HEK293 (cell line): ENCODE measurements around the gene COA3.

ENCODE experiments used
- CTCF ChIA-PET: fragments of 350-600 bp; formaldehyde crosslinking; extraction: SDS; loops from one replicate; lab custom pipeline; 2021; ENCODE audit warnings: antibody characterized with exemption; lab: Yijun Ruan, JAX
- POLR2A ChIA-PET: fragments of 300-600 bp; formaldehyde crosslinking; extraction: SDS; loops from one replicate; lab custom pipeline; 2020; ENCODE audit warnings: antibody characterized with exemption, inconsistent platforms; lab: Yijun Ruan, JAX
- H3K27ac ChIP-seq: fragments of 200-500 bp; sonication (Bioruptor generic); 2 replicates; pipeline ENCODE4 v1.5.1; 2014; ENCODE audit warnings: low read depth, low read length, control low read depth, inconsistent platforms; ENCODE audit errors: extremely low read depth
- H3K36me3 ChIP-seq, 2 experiments: fragments of 200-500 bp in 1 of 2; sonication (Bioruptor generic) in 1 of 2; 1 replicate in 1 of 2; 2 replicates in 1 of 2; pipeline ENCODE4 v1.5.1; 2014 to 2017; ENCODE audit warnings: inconsistent platforms in 2 of 2, low read length in 2 of 2; ENCODE audit not compliant: control insufficient read depth in 2 of 2, insufficient read depth in 1 of 2
- H3K4me1 ChIP-seq: fragments of 200-500 bp; sonication (Bioruptor generic); 2 replicates; pipeline ENCODE4 v1.5.1; 2014; ENCODE audit warnings: mild to moderate bottlenecking, low read length, inconsistent platforms; ENCODE audit not compliant: control insufficient read depth, insufficient read depth
- H3K4me3 ChIP-seq: 2 replicates; pipeline ENCODE4 v1.5.1; 2011; ENCODE audit warnings: low read depth, mild to moderate bottlenecking, control low read depth, low read length, moderate library complexity
- H3K9me3 ChIP-seq: fragments of 200-500 bp; sonication (Bioruptor generic); 2 replicates; pipeline ENCODE4 v1.5.1; 2014; ENCODE audit warnings: low read depth, low read length, inconsistent platforms; ENCODE audit not compliant: control insufficient read depth, insufficient read depth
- HOXC10 ChIP-seq: sonication (generic); formaldehyde crosslinking; IDR thresholded peaks from 2 replicates; pipeline ENCODE4 v1.8.1; 2023; ENCODE audit warnings: mild to moderate bottlenecking, missing genetic modification reagents
- KLF16 ChIP-seq: fragments of 450-650 bp; formaldehyde crosslinking; IDR thresholded peaks from 2 replicates; pipeline ENCODE4 v1.5.1; 2017; ENCODE audit warnings: missing biosample characterization, missing genetic modification characterization
- OVOL3 ChIP-seq: fragments of 450-650 bp; formaldehyde crosslinking; IDR thresholded peaks from 2 replicates; pipeline ENCODE4 v1.5.1; 2016; ENCODE audit warnings: missing biosample characterization, missing genetic modification characterization
- PRDM1 ChIP-seq: fragments of 450-650 bp; formaldehyde crosslinking; IDR thresholded peaks from 2 replicates; pipeline ENCODE4; 2016; ENCODE audit warnings: missing biosample characterization, missing genetic modification characterization
- ZBTB1 ChIP-seq: fragments of 450-650 bp; formaldehyde crosslinking; IDR thresholded peaks from 2 replicates; pipeline ENCODE4 v1.5.1; 2016; ENCODE audit warnings: missing biosample characterization, missing genetic modification characterization
- ZNF10 ChIP-seq: fragments of 450-650 bp; formaldehyde crosslinking; IDR thresholded peaks from 2 replicates; pipeline ENCODE4 v1.5.1; 2017; ENCODE audit warnings: missing biosample characterization, missing genetic modification characterization
- ZNF138 ChIP-seq: fragments of 450-650 bp; formaldehyde crosslinking; IDR thresholded peaks from 2 replicates; pipeline ENCODE4 v1.5.1; 2016; ENCODE audit warnings: missing biosample characterization, missing genetic modification characterization, borderline replicate concordance
- ZNF146 ChIP-seq: fragments of 450-650 bp; formaldehyde crosslinking; IDR thresholded peaks from 2 replicates; pipeline ENCODE4 v1.5.1; 2016; ENCODE audit warnings: missing biosample characterization, missing genetic modification characterization
- ZNF23 ChIP-seq: fragments of 450-650 bp; formaldehyde crosslinking; IDR thresholded peaks from 2 replicates; pipeline ENCODE4 v1.5.1; 2016; ENCODE audit warnings: missing biosample characterization, missing genetic modification characterization, borderline replicate concordance
- ZNF335 ChIP-seq: fragments of 450-650 bp; formaldehyde crosslinking; conservative IDR thresholded peaks from 2 replicates; pipeline ENCODE4 v1.5.1; 2016; ENCODE audit warnings: missing biosample characterization, missing genetic modification characterization
- ZNF558 ChIP-seq: fragments of 450-650 bp; formaldehyde crosslinking; IDR thresholded peaks from 2 replicates; pipeline ENCODE4 v1.5.1; 2016; ENCODE audit warnings: missing biosample characterization, missing genetic modification characterization
- ZNF843 ChIP-seq: fragments of 450-650 bp; formaldehyde crosslinking; IDR thresholded peaks from 2 replicates; pipeline ENCODE4 v1.5.1; 2016; ENCODE audit warnings: missing biosample characterization, missing genetic modification characterization
- TF ChIP-seq, protein P1 (sequence below): sonication (generic); formaldehyde crosslinking; IDR thresholded peaks from 2 replicates; pipeline ENCODE4 v1.8.1; 2022; ENCODE audit warnings: mild to moderate bottlenecking, moderate library complexity, missing genetic modification reagents
- TF ChIP-seq, protein P2 (sequence below): fragments of 450-650 bp; formaldehyde crosslinking; IDR thresholded peaks from 2 replicates; pipeline ENCODE4 v1.5.1; 2016; ENCODE audit warnings: missing biosample characterization, missing genetic modification characterization, borderline replicate concordance
- TF ChIP-seq, protein P3 (sequence below): IDR thresholded peaks from 2 replicates; pipeline ENCODE4 v1.6.1; 2011; ENCODE audit warnings: mild to moderate bottlenecking, low read depth, low read length, borderline replicate concordance
- TF ChIP-seq, protein P4 (sequence below): fragments of 450-650 bp; formaldehyde crosslinking; IDR thresholded peaks from 2 replicates; pipeline ENCODE4 v1.5.1; 2016; ENCODE audit warnings: missing biosample characterization, missing genetic modification characterization, borderline replicate concordance
- TF ChIP-seq, protein P5 (sequence below): fragments of 450-650 bp; formaldehyde crosslinking; IDR thresholded peaks from 2 replicates; pipeline ENCODE4 v1.5.1; 2017; ENCODE audit warnings: missing biosample characterization, missing genetic modification characterization
- TF ChIP-seq, protein P6 (sequence below): fragments of 450-650 bp; formaldehyde crosslinking; IDR thresholded peaks from 2 replicates; pipeline ENCODE4 v1.5.1; 2016; ENCODE audit warnings: missing biosample characterization, missing genetic modification characterization

The COA3 gene

DNA sequence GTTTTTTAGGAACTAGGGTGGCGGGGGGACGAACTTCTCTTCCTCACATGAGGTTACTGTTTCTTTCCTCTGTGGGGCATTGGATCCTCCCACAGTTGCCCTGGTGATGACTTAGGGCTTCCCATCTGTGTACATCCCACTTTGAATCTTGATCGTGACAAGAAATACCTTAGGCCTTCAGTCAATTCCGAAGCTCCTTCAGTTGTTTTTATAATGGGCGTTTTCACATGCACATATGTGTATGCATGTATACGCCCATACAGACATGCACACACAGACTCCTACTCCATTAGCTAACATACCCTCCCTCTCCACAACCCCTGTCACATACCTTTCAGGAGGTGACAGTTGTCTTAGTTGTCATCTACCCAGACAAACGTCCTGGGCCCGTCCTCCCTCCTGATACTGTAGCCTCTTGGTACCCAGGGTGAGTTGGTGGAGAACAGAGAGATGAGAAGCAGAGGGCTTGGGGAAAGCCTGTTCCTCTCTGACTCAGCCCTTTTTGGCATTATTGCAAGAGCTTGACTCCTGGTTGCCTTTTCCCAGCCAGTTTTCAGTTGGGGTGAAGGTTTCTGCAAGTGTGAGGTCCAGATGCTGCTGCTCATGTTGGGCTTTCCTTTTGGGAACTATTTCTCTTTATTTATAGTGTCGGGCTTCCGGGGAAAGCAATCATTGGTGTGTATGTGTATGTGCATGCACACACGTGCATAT, 43.6 kb upstream of the COA3 start:
- peaks cover 47 to 87% of the 10 kb centered on the region in 2 experiments for H3K36me3 ChIP-seq
- no peak overlapping the region for H3K4me3 ChIP-seq
- H3K4me1 ChIP-seq, result no peaks in the 10 kb centered on the region
- POLR2A ChIA-PET, result interaction anchor here (0.6 to 4.7 kb wide), 4 partner anchors 8 to 265 kb away, joined by 3 to 25 read pairs (median 3); partner anchors contain the start of genes PSME3 and RPL27
- H3K27ac ChIP-seq, result no peak overlapping the region
- CTCF ChIA-PET, result interaction anchor here (0.5 to 5.4 kb wide), 21 partner anchors 8 to 554 kb away, joined by 3 to 81 read pairs (median 5); partner anchors contain the start of genes IFI35, PSME3 and RPL27
- no peaks in the 10 kb centered on the region for H3K9me3 ChIP-seq
- TF ChIP-seq ZNF335 (no peak), HOXC10 (CRISPR knock-in tag) (no peak), ZBTB1 (tag by site-specific recombination) (no peak), OVOL3 (tag by site-specific recombination) (no peak), ZNF10 (no peak), PRDM1 (tag by site-specific recombination) (no peak), ZNF558 (tag by site-specific recombination) (no peak), ZNF146 (tag by site-specific recombination) (no peak), ZNF23 (tag by site-specific recombination) (no peak), ZNF138 (no peak), KLF16 (tag by site-specific recombination) (no peak), ZNF843 (tag by site-specific recombination) (no peak)
- TF ChIP-seq, protein P1, sequence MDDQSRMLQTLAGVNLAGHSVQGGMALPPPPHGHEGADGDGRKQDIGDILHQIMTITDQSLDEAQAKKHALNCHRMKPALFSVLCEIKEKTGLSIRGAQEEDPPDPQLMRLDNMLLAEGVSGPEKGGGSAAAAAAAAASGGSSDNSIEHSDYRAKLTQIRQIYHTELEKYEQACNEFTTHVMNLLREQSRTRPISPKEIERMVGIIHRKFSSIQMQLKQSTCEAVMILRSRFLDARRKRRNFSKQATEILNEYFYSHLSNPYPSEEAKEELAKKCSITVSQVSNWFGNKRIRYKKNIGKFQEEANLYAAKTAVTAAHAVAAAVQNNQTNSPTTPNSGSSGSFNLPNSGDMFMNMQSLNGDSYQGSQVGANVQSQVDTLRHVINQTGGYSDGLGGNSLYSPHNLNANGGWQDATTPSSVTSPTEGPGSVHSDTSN (CRISPR knock-in tag), result no peak
- TF ChIP-seq, protein P2, sequence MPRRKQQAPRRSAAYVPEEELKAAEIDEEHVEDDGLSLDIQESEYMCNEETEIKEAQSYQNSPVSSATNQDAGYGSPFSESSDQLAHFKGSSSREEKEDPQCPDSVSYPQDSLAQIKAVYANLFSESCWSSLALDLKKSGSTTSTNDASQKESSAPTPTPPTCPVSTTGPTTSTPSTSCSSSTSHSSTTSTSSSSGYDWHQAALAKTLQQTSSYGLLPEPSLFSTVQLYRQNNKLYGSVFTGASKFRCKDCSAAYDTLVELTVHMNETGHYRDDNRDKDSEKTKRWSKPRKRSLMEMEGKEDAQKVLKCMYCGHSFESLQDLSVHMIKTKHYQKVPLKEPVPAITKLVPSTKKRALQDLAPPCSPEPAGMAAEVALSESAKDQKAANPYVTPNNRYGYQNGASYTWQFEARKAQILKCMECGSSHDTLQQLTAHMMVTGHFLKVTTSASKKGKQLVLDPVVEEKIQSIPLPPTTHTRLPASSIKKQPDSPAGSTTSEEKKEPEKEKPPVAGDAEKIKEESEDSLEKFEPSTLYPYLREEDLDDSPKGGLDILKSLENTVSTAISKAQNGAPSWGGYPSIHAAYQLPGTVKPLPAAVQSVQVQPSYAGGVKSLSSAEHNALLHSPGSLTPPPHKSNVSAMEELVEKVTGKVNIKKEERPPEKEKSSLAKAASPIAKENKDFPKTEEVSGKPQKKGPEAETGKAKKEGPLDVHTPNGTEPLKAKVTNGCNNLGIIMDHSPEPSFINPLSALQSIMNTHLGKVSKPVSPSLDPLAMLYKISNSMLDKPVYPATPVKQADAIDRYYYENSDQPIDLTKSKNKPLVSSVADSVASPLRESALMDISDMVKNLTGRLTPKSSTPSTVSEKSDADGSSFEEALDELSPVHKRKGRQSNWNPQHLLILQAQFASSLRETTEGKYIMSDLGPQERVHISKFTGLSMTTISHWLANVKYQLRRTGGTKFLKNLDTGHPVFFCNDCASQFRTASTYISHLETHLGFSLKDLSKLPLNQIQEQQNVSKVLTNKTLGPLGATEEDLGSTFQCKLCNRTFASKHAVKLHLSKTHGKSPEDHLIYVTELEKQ (tag by site-specific recombination), result no peak
- TF ChIP-seq, protein P3, sequence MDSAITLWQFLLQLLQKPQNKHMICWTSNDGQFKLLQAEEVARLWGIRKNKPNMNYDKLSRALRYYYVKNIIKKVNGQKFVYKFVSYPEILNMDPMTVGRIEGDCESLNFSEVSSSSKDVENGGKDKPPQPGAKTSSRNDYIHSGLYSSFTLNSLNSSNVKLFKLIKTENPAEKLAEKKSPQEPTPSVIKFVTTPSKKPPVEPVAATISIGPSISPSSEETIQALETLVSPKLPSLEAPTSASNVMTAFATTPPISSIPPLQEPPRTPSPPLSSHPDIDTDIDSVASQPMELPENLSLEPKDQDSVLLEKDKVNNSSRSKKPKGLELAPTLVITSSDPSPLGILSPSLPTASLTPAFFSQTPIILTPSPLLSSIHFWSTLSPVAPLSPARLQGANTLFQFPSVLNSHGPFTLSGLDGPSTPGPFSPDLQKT, result no peak
- TF ChIP-seq, protein P4, sequence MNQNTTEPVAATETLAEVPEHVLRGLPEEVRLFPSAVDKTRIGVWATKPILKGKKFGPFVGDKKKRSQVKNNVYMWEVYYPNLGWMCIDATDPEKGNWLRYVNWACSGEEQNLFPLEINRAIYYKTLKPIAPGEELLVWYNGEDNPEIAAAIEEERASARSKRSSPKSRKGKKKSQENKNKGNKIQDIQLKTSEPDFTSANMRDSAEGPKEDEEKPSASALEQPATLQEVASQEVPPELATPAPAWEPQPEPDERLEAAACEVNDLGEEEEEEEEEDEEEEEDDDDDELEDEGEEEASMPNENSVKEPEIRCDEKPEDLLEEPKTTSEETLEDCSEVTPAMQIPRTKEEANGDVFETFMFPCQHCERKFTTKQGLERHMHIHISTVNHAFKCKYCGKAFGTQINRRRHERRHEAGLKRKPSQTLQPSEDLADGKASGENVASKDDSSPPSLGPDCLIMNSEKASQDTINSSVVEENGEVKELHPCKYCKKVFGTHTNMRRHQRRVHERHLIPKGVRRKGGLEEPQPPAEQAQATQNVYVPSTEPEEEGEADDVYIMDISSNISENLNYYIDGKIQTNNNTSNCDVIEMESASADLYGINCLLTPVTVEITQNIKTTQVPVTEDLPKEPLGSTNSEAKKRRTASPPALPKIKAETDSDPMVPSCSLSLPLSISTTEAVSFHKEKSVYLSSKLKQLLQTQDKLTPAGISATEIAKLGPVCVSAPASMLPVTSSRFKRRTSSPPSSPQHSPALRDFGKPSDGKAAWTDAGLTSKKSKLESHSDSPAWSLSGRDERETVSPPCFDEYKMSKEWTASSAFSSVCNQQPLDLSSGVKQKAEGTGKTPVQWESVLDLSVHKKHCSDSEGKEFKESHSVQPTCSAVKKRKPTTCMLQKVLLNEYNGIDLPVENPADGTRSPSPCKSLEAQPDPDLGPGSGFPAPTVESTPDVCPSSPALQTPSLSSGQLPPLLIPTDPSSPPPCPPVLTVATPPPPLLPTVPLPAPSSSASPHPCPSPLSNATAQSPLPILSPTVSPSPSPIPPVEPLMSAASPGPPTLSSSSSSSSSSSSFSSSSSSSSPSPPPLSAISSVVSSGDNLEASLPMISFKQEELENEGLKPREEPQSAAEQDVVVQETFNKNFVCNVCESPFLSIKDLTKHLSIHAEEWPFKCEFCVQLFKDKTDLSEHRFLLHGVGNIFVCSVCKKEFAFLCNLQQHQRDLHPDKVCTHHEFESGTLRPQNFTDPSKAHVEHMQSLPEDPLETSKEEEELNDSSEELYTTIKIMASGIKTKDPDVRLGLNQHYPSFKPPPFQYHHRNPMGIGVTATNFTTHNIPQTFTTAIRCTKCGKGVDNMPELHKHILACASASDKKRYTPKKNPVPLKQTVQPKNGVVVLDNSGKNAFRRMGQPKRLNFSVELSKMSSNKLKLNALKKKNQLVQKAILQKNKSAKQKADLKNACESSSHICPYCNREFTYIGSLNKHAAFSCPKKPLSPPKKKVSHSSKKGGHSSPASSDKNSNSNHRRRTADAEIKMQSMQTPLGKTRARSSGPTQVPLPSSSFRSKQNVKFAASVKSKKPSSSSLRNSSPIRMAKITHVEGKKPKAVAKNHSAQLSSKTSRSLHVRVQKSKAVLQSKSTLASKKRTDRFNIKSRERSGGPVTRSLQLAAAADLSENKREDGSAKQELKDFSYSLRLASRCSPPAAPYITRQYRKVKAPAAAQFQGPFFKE (tag by site-specific recombination), result no peak
- TF ChIP-seq, protein P5, sequence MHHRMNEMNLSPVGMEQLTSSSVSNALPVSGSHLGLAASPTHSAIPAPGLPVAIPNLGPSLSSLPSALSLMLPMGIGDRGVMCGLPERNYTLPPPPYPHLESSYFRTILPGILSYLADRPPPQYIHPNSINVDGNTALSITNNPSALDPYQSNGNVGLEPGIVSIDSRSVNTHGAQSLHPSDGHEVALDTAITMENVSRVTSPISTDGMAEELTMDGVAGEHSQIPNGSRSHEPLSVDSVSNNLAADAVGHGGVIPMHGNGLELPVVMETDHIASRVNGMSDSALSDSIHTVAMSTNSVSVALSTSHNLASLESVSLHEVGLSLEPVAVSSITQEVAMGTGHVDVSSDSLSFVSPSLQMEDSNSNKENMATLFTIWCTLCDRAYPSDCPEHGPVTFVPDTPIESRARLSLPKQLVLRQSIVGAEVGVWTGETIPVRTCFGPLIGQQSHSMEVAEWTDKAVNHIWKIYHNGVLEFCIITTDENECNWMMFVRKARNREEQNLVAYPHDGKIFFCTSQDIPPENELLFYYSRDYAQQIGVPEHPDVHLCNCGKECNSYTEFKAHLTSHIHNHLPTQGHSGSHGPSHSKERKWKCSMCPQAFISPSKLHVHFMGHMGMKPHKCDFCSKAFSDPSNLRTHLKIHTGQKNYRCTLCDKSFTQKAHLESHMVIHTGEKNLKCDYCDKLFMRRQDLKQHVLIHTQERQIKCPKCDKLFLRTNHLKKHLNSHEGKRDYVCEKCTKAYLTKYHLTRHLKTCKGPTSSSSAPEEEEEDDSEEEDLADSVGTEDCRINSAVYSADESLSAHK (tag by site-specific recombination), result no peak
- TF ChIP-seq, protein P6, sequence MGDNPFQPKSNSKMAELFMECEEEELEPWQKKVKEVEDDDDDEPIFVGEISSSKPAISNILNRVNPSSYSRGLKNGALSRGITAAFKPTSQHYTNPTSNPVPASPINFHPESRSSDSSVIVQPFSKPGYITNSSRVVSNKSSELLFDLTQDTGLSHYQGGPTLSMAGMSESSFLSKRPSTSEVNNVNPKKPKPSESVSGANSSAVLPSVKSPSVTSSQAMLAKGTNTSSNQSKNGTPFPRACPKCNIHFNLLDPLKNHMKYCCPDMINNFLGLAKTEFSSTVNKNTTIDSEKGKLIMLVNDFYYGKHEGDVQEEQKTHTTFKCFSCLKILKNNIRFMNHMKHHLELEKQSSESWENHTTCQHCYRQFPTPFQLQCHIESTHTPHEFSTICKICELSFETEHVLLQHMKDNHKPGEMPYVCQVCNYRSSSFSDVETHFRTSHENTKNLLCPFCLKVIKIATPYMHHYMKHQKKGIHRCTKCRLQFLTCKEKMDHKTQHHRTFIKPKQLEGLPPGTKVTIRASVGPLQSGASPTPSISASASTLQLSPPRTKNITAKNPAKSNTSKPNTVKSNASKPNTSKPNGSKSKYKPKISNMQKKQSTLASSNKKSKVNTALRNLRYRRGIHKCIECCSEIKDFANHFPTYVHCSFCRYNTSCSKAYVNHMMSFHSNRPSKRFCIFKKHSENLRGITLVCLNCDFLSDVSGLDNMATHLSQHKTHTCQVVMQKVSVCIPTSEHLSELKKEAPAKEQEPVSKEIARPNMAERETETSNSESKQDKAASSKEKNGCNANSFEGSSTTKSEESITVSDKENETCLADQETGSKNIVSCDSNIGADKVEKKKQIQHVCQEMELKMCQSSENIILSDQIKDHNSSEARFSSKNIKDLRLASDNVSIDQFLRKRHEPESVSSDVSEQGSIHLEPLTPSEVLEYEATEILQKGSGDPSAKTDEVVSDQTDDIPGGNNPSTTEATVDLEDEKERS, result no peak
